Fibroblast of pulmonary artery (primary cell): ENCODE data around the gene CBFA2T3.

Source experiments
- DNase-seq: peaks from one replicate; pipeline ENCODE4 v3.0.0-alpha.2; 2010; ENCODE audit warnings: low read depth
- H3K4me3 ChIP-seq: replicated peaks from 2 replicates; pipeline ENCODE4 v1.5.1; 2011; ENCODE audit warnings: low read depth, mild to moderate bottlenecking, control low read depth, low read length, moderate library complexity
- TF ChIP-seq, protein P1 (sequence below): IDR thresholded peaks from 2 replicates; pipeline ENCODE4 v1.5.1; 2011; ENCODE audit warnings: mild to moderate bottlenecking, control low read depth, low read length, inconsistent platforms; ENCODE audit errors: missing control alignments

Gene CBFA2T3

DNA sequence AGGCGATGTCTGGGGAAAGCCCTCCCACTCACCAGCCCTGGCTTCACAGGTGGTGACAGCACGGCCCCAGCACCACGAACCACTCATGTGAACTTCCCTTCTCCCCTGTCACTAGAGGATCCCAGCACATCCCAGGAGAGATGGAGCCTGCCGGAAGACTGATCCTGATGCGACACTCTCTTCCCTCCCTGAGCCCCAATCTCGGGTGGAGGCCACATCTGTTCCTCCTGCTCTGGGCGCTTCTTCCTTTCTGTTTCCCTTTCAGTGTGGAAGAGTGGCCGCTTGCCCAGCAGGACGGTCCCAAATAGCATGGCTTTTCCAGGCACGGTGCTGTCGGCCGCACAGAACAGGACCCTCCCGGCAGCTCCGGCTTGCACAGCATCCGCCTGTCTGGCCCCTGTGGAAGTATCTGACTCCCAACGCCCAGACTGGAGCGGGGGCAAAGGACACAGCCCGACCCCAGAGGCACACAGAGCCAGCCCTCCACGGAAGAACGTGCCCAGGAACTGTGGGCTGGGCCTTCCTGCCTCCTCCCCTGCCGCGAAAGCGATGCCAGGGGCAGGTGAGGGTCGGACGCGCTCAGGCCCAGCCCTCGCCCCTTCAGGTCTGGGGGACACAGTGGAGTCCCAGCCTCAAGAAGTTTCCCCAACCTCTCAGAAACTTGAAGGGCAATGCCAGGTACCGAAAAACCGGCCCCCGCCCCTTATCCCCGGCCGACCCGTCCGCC, 37.6 kb downstream of the CBFA2T3 start:
- no peak overlapping the region for H3K4me3 ChIP-seq
- DNase-seq, result no peak
- TF ChIP-seq, protein P1, sequence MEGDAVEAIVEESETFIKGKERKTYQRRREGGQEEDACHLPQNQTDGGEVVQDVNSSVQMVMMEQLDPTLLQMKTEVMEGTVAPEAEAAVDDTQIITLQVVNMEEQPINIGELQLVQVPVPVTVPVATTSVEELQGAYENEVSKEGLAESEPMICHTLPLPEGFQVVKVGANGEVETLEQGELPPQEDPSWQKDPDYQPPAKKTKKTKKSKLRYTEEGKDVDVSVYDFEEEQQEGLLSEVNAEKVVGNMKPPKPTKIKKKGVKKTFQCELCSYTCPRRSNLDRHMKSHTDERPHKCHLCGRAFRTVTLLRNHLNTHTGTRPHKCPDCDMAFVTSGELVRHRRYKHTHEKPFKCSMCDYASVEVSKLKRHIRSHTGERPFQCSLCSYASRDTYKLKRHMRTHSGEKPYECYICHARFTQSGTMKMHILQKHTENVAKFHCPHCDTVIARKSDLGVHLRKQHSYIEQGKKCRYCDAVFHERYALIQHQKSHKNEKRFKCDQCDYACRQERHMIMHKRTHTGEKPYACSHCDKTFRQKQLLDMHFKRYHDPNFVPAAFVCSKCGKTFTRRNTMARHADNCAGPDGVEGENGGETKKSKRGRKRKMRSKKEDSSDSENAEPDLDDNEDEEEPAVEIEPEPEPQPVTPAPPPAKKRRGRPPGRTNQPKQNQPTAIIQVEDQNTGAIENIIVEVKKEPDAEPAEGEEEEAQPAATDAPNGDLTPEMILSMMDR, result no peak

DNA sequence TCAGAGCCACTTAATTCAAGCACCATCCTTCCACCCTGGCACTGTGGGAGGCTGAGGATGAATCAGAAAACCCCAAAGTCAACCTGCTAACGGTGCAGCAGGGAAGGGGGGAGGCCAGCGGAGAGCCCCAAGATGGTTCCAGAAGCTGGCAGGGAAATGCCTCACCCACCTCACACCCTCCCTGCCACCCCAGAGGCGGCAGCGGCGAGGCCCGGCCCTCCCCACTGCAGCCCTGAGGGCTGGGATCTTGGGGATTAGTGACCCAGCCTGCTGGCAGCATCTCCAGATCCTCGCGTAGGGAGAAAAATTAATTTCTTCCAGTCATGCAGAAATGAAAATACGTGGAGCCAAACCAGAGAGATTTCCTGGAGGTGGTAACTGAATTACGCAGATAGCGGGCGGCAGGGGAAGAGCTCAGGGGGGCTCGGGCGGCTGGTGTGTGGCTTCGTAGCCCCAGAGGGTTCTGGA, 38.2 kb downstream of the CBFA2T3 start:
- no peak for DNase-seq
- H3K4me3 ChIP-seq, result no peak overlapping the region

DNA sequence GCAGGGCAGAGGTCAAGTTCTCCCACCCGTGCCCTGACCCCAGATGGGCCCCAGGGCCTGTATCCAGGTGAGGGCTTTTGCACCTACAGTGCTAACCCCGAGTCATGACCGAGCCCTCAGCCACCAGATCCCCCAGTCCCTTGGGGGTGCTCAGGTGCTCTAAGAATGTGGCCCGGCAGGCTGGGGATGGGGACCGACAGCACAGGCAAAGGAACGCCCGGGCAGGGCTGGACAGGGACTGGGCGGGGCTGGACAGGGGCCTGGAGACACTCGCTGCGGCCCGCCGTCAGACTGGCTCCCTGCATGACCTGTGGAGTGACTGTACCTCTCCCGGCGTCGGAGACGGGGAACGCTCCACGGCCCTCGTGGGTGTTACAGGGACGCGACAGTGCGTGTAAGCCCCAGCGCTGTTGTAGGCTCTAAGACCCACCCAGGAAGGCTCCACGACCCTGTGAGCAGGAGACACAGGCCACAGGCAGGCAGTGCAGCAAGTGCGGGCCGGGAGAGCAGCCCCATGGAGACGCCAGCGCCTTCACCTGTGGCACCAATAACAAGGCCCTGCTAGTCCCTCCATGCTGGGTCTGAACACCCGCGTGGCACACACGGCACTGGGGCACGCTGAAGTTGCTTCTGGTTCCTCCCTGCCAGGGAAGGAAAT, 38.8 kb downstream of the CBFA2T3 start:
- DNase-seq, result no peak
- no peak overlapping the region for H3K4me3 ChIP-seq
- TF ChIP-seq, protein P1, result no peak

More for the DNA sequence above, 38.2 kb downstream of the CBFA2T3 start:
- TF ChIP-seq, protein P1, result no peak

DNA sequence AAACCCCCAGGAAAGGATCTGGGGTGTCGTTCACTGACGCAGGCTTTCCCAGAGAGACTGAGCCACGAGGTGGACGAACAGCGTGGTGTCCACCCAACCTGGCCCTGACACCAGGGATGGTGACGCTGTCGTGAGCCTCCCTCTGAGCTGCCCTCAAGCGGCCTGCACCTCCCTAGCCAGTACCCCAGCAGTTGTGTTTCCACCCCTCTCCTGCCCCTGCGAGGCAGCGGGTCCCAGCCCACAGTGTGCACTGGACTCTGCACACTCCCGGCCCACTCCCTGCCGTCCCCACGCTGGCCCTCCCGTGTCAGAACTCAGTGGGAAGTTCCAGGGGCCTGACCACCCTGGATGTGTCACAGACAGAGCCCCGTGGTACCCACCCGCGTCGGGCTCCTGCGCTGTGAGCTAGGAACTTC, 39.8 kb downstream of the CBFA2T3 start:
- no peak for DNase-seq
- no peak overlapping the region for H3K4me3 ChIP-seq
- TF ChIP-seq, protein P1, result no peak

DNA sequence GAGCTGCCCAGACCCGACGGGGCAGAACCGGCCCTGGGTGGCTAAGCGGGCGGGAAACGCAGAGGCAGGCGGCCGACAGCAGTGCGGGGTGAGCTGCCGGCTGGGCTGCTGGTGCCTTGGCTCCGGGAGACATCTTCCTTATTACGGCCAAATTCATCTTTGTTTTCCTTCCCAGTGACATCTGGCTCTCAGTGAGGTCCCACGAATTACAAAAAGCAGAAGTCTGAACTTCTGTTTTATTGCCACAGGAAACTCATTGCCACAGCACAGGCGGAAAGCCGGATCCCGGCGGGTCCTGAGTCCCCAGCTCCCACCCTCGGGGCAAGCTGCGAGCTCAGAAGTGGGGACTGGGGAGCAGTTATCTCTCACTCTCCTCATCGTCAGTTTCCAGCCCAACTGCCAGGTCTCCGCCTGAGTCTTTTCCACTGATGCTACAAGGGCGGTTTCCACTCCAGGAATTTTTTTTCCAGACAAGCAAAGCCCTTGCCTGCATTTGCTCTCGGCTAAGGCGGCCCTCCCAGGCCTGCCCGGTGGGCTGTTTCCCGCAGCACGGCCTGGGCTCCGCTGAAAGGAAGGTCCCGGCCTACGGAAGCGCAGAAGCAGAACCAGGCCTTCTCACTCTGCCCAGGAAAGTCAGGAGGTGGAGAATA, 40.3 kb downstream of the CBFA2T3 start:
- TF ChIP-seq, protein P1, result no peak
- no peak overlapping the region for H3K4me3 ChIP-seq
- DNase-seq, result no peak

DNA sequence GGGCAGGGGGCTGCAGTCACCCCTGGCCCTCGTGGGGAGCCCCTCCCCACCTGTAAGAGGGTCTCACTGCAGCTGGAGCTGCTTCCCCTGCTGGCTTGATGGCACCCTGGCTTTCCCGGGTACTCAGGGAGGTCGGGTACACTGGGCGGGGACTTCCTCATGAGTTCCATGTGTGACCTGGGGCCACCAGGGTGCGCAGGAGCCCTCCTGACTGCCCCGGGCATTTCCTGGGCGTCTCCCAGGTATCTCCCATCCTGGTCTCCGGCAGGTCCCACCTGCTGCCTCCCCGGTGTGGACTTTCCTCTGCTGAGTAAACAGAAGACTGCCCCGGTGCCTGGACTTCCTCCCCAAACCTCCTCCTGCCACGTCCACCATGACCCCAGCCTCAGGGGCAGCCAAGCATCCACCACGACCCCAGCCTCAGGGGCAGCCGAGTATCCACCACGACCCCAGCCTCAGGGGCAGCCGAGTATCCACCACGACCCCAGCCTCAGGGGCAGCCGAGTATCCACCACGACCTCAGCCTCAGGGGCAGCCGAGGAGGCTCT, 40.9 kb downstream of the CBFA2T3 start:
- DNase-seq, result no peak
- no peak overlapping the region for H3K4me3 ChIP-seq
- TF ChIP-seq, protein P1, result no peak
